NT2/D1 (cell line): ENCODE results near the gene LRRC75A.

Experiments used
- YY1 ChIP-seq: IDR thresholded peaks from 2 replicates; pipeline ENCODE4 v1.6.1; 2011; ENCODE audit not compliant: insufficient read length, insufficient read depth
- ZNF274 ChIP-seq: IDR thresholded peaks from 2 replicates; pipeline ENCODE4 v1.6.1; 2011; ENCODE audit warnings: mild to moderate bottlenecking, low read depth, low read length

DNA sequence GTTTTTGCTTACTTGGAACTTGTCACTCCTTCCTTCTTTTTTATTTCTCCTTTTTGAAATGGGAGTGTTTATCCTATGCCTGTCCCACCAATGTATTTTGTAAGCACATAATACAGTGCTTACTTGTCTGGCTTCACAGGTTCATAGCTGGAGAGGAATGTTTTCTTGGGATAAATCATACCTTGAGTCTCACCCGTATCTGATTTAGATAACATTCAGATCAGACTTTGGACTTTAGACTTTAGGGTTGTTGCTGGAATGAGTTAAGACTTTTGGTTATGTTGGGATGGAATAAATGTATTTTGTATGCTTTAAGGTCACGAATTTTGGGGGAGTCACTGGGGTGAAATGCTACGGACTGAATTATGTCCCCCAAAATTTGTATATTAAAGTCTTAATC, 13.0 kb upstream of the LRRC75A start:
- TF ChIP-seq YY1 = no peak
- no peak for TF ChIP-seq ZNF274
